Epidermal melanocyte (primary cell): ENCODE measurements around the gene MAD1L1.

Source experiments
- DNase-seq: peaks from one replicate; pipeline ENCODE4 v3.0.0; 2011; ENCODE audit warnings: low spot score; ENCODE audit not compliant: insufficient read length

The MAD1L1 gene

GRCh38 chr7:2118630-2119190 lies 114.0 kb downstream of the MAD1L1 start:
- no peak for DNase-seq

- no peak for DNase-seq
Observed at GRCh38 chr7:2118056-2118455, 114.7 kb downstream of the MAD1L1 start.

- DNase-seq: no peak
Observed at GRCh38 chr7:2117646-2118045, 115.1 kb downstream of the MAD1L1 start.

GRCh38 chr7:2116989-2117591 lies 115.7 kb downstream of the MAD1L1 start:
- DNase-seq: no peak

- DNase-seq: no peak
Observed at GRCh38 chr7:2116448-2116810, 116.3 kb downstream of the MAD1L1 start.

GRCh38 chr7:2115760-2116447 lies 116.8 kb downstream of the MAD1L1 start:
- DNase-seq: no peak

- DNase-seq: no peak
Observed at GRCh38 chr7:2114926-2115759, 117.6 kb downstream of the MAD1L1 start.

GRCh38 chr7:2114052-2114451 lies 118.7 kb downstream of the MAD1L1 start:
- DNase-seq: no peak

- no peak for DNase-seq
Observed at GRCh38 chr7:2112261-2113198, 120.2 kb downstream of the MAD1L1 start.

- no peak for DNase-seq
Observed at GRCh38 chr7:2111568-2111967, 121.2 kb downstream of the MAD1L1 start.

GRCh38 chr7:2110610-2111396 lies 121.9 kb downstream of the MAD1L1 start:
- no peak for DNase-seq

GRCh38 chr7:2109936-2110609 lies 122.7 kb downstream of the MAD1L1 start:
- DNase-seq: peak; percentile 59

- DNase-seq: no peak
Observed at GRCh38 chr7:2109251-2109872, 123.4 kb downstream of the MAD1L1 start.

- DNase-seq: peak; percentile 91
Observed at GRCh38 chr7:2108501-2109250, 124.1 kb downstream of the MAD1L1 start.

GRCh38 chr7:2108071-2108455 lies 124.7 kb downstream of the MAD1L1 start:
- no peak for DNase-seq

GRCh38 chr7:2107386-2108070 lies 125.2 kb downstream of the MAD1L1 start:
- DNase-seq: no peak

GRCh38 chr7:2106924-2107323 lies 125.8 kb downstream of the MAD1L1 start:
- no peak for DNase-seq

GRCh38 chr7:2106440-2106839 lies 126.3 kb downstream of the MAD1L1 start:
- DNase-seq: no peak
